ENCODE data around the gene SYTL4. TPM values are rescaled to one million over a fixed set of nuclear protein-coding genes. Genes with fewer than 3 reads are reported as not detected.

The SYTL4 gene
- total RNA-seq, 4 donors from 2014 or later = 2.5 to 4.0 (median 3.1) TPM

DNA sequence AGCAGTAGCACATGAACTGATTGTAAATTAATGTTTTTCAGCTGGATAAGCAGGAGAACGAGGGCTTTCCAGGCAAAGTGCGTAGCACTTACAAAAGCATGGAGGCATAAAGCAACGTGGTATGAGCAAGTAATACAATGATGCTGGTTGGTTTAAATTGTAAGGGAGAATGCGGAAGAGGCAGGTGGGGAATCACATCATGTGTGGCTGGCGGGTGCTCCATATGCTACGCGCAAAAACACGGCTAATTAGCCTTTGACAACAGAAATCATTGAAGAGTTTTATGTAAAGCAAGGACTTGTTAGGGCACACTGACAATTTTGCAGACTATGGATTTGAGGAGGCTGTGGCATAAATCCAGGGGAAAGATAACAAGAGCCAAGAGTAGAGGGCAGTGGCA is 14.6 kb downstream of the SYTL4 start:
- intact Hi-C loops (cut with DNase I; ENCODE audit: low total_unique reads) = no loop called here
- H3K9me3 ChIP-seq = no peaks in the 10 kb centered on the region
- no peak overlapping the region for H3K4me3 ChIP-seq
- H3K27me3 ChIP-seq = no peaks in the 10 kb centered on the region
- DNase-seq (no peak), ATAC-seq (no peak)
- TF ChIP-seq, protein P1, sequence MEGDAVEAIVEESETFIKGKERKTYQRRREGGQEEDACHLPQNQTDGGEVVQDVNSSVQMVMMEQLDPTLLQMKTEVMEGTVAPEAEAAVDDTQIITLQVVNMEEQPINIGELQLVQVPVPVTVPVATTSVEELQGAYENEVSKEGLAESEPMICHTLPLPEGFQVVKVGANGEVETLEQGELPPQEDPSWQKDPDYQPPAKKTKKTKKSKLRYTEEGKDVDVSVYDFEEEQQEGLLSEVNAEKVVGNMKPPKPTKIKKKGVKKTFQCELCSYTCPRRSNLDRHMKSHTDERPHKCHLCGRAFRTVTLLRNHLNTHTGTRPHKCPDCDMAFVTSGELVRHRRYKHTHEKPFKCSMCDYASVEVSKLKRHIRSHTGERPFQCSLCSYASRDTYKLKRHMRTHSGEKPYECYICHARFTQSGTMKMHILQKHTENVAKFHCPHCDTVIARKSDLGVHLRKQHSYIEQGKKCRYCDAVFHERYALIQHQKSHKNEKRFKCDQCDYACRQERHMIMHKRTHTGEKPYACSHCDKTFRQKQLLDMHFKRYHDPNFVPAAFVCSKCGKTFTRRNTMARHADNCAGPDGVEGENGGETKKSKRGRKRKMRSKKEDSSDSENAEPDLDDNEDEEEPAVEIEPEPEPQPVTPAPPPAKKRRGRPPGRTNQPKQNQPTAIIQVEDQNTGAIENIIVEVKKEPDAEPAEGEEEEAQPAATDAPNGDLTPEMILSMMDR (IDR thresholded peaks at IDR 0.05 in 4 of 5, conservative IDR thresholded peaks at IDR 0.05 in 1 of 5) = no peak
- TF ChIP-seq POLR2A (IDR thresholded peaks at IDR 0.05) = no peak
- in situ Hi-C loops (cut with MboI; ENCODE audit: low sequenced_read_pairs in 4 of 4) = no loop called here
- no peak overlapping the region for H3K27ac ChIP-seq
- no peaks in the 10 kb centered on the region for H3K36me3 ChIP-seq
- no peaks in the 10 kb centered on the region for H3K4me1 ChIP-seq

GRCh38 chrX:100710816-100711215 is 21.1 kb downstream of the SYTL4 start:
- Histone ChIP-seq H3K4me3 (no peak overlapping the region), H3K36me3 (no peaks in the 10 kb centered on the region), H3K27me3 (peaks cover 0 to 2% (median 0%) of the 10 kb centered on the region in 3 donors), H3K9me3 (no peaks in the 10 kb centered on the region), H3K4me1 (no peaks in the 10 kb centered on the region), H3K27ac (no peak overlapping the region)
- intact Hi-C loops (cut with DNase I; ENCODE audit: low total_unique reads) (no loop called here), in situ Hi-C loops (cut with MboI; ENCODE audit: low sequenced_read_pairs in 4 of 4) (no loop called here)
- DNase-seq = no peak
- no peak for ATAC-seq
- TF ChIP-seq, protein P1 (IDR thresholded peaks at IDR 0.05 in 4 of 5, conservative IDR thresholded peaks at IDR 0.05 in 1 of 5) = no peak
- no peak for TF ChIP-seq POLR2A (IDR thresholded peaks at IDR 0.05)

DNA sequence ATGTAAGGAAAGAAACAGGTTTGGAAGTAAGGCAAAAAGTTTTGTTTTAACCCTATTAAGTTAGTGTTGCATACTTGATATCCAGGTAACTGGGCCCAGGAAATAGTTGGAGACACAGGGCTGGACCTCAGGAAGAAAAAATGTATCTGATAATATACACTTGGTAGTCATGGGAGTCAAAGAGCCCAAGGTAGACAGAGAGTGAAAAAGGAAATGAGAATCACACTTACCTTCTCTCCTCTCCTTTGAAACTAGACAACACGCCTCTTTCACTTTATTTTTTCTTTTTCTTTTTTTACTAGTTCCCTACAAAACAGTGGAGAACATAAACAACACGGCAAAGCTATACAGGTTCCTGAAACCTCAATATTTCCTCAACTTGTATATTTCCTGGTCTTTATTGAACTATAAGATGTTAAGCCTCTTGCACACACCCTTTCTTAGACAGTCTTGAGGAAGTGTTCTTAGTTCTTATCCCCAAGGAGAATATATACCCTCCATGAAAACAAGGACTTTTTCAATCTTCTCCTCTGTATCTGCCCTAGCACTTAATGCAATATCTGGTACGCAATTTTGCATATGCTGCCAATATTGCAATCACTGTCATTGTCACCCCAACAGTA is 27.2 kb downstream of the SYTL4 start:
- TF ChIP-seq, protein P1 (IDR thresholded peaks at IDR 0.05 in 4 of 5, conservative IDR thresholded peaks at IDR 0.05 in 1 of 5) = no peak
- no peak for TF ChIP-seq POLR2A (IDR thresholded peaks at IDR 0.05)
- Histone ChIP-seq H3K9me3 (no peaks in the 10 kb centered on the region), H3K4me1 (no peaks in the 10 kb centered on the region), H3K27ac (no peak overlapping the region), H3K4me3 (no peak overlapping the region), H3K36me3 (no peaks in the 10 kb centered on the region), H3K27me3 (peaks cover 0 to 4% (median 0%) of the 10 kb centered on the region in 3 donors)
- intact Hi-C loops (cut with DNase I; ENCODE audit: low total_unique reads) = no loop called here
- DNase-seq (no peak), ATAC-seq (no peak)
- in situ Hi-C loops (cut with MboI; ENCODE audit: low sequenced_read_pairs in 4 of 4) = no loop called here

- no peak overlapping the region for H3K27ac ChIP-seq
- H3K36me3 ChIP-seq = no peaks in the 10 kb centered on the region
- H3K9me3 ChIP-seq = no peaks in the 10 kb centered on the region
- no peak for TF ChIP-seq POLR2A (IDR thresholded peaks at IDR 0.05)
- TF ChIP-seq, protein P1 (IDR thresholded peaks at IDR 0.05 in 4 of 5, conservative IDR thresholded peaks at IDR 0.05 in 1 of 5) = no peak
- intact Hi-C loops (cut with DNase I; ENCODE audit: low total_unique reads) (no loop called here), in situ Hi-C loops (cut with MboI; ENCODE audit: low sequenced_read_pairs in 4 of 4) (no loop called here)
- no peak overlapping the region for H3K4me3 ChIP-seq
- H3K27me3 ChIP-seq = peaks cover 0 to 1% (median 0%) of the 10 kb centered on the region in 3 donors
- no peaks in the 10 kb centered on the region for H3K4me1 ChIP-seq
- ATAC-seq (no peak), DNase-seq (no peak)
Measured at GRCh38 chrX:100700809-100701208, 31.1 kb downstream of the SYTL4 start.

DNA sequence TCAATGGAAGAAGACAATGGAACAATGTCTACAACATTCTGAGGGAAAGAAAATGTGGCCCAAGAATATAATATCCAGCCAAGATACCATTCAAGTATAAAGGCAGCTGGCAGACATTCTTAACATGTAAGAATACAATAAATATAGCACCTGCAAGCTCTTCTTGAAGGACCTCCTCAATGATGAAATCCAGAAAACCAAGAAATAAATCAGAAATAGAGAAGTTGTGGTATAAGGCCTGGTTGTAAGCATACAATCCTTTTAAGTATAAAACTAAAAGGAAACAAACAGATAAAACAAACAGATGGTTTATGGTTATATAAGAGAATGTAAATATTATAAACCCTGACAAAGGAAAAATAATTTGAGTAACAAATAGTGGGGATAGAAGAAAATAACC is 33.4 kb downstream of the SYTL4 start:
- in situ Hi-C loops (cut with MboI; ENCODE audit: low sequenced_read_pairs in 4 of 4) = no loop called here
- H3K36me3 ChIP-seq = no peaks in the 10 kb centered on the region
- no peak for DNase-seq

More for the DNA sequence above, 33.4 kb downstream of the SYTL4 start:
- Histone ChIP-seq H3K27me3 (no peaks in the 10 kb centered on the region), H3K4me1 (no peaks in the 10 kb centered on the region), H3K9me3 (no peaks in the 10 kb centered on the region), H3K27ac (no peak overlapping the region), H3K4me3 (no peak overlapping the region)
- ATAC-seq = no peak
- no peak for TF ChIP-seq POLR2A (IDR thresholded peaks at IDR 0.05)
- TF ChIP-seq, protein P1 (IDR thresholded peaks at IDR 0.05 in 4 of 5, conservative IDR thresholded peaks at IDR 0.05 in 1 of 5) = no peak
- intact Hi-C loops (cut with DNase I; ENCODE audit: low total_unique reads) = no loop called here
